ENCODE results near the gene FAM170B. TPM values are rescaled to one million over a fixed set of nuclear protein-coding genes. Genes with fewer than 3 reads are reported as not detected.

Gene FAM170B
- total and polyA plus RNA-seq, 3 experiments from 2014 or later: not detected

- no peak overlapping the region for H3K27ac ChIP-seq (ENCODE audit: low read depth, low read length)
- Mint-ChIP-seq H3K27ac (no peak overlapping the region), H3K9me3 (peaks cover 3 to 14% (median 12%) of the 10 kb centered on the region in 5 donors), H3K27me3 (peaks cover 0 to 3% of the 10 kb centered on the region in 2 donors), H3K4me3 (no peak overlapping the region), H3K4me1 (no peaks in the 10 kb centered on the region), H3K36me3 (peaks cover 0 to 13% (median 0%) of the 10 kb centered on the region in 3 donors)
- no peaks in the 10 kb centered on the region for H3K4me1 ChIP-seq (ENCODE audit: insufficient read depth, low read length)
- no peak overlapping the region for H3K4me3 ChIP-seq (ENCODE audit: low read length)
- POLR2A ChIA-PET: no interaction called here
- DNase-seq: no peak
- no peaks in the 10 kb centered on the region for H3K27me3 ChIP-seq (ENCODE audit: insufficient read depth, low read length, poor library complexity, severe bottlenecking)
- no peaks in the 10 kb centered on the region for H3K36me3 ChIP-seq (ENCODE audit: insufficient read depth, low read length)
- no peaks in the 10 kb centered on the region for H3K9me3 ChIP-seq (ENCODE audit: low read length)
- CTCF ChIA-PET: no interaction called here
Measured at GRCh38 chr10:49086889-49087288, 46.9 kb downstream of the FAM170B start.

GRCh38 chr10:49083261-49083660, 50.6 kb downstream of the FAM170B start:
- no peak overlapping the region for H3K27ac Mint-ChIP-seq
- H3K36me3 ChIP-seq (ENCODE audit: insufficient read depth, low read length): no peaks in the 10 kb centered on the region
- H3K36me3 Mint-ChIP-seq: peaks cover 0 to 13% (median 0%) of the 10 kb centered on the region in 3 donors
- no peak for DNase-seq
- no peak overlapping the region for H3K4me3 Mint-ChIP-seq
- no peak overlapping the region for H3K4me3 ChIP-seq (ENCODE audit: low read length)
- ChIA-PET POLR2A (no interaction called here), CTCF (interaction anchor here (1.7 kb wide), 1 partner anchor 10 kb away, joined by 3 read pairs; no protein-coding TSS in a partner anchor)
- no peaks in the 10 kb centered on the region for H3K4me1 ChIP-seq (ENCODE audit: insufficient read depth, low read length)
- H3K4me1 Mint-ChIP-seq: no peaks in the 10 kb centered on the region
- no peaks in the 10 kb centered on the region for H3K27me3 Mint-ChIP-seq
- H3K27ac ChIP-seq (ENCODE audit: low read depth, low read length): no peak overlapping the region
- no peaks in the 10 kb centered on the region for H3K27me3 ChIP-seq (ENCODE audit: insufficient read depth, low read length, poor library complexity, severe bottlenecking)
- H3K9me3 ChIP-seq (ENCODE audit: low read length): no peaks in the 10 kb centered on the region
- H3K9me3 Mint-ChIP-seq: peaks cover 3 to 14% (median 12%) of the 10 kb centered on the region in 5 donors

GRCh38 chr10:49082766-49083165, 51.1 kb downstream of the FAM170B start:
- CTCF ChIA-PET: interaction anchor here (1.7 kb wide), 1 partner anchor 11 kb away, joined by 3 read pairs; no protein-coding TSS in a partner anchor

GRCh38 chr10:49081547-49082275, 52.1 kb downstream of the FAM170B start:
- Histone ChIP-seq H3K27me3 (ENCODE audit: insufficient read depth, low read length, poor library complexity, severe bottlenecking) (no peaks in the 10 kb centered on the region), H3K4me3 (ENCODE audit: low read length) (no peak overlapping the region), H3K27ac (ENCODE audit: low read depth, low read length) (no peak overlapping the region), H3K36me3 (ENCODE audit: insufficient read depth, low read length) (no peaks in the 10 kb centered on the region), H3K4me1 (ENCODE audit: insufficient read depth, low read length) (no peaks in the 10 kb centered on the region), H3K9me3 (ENCODE audit: low read length) (no peaks in the 10 kb centered on the region)
- H3K36me3 Mint-ChIP-seq: peaks cover 0 to 4% (median 0%) of the 10 kb centered on the region in 3 donors
- peaks cover 0 to 4% of the 10 kb centered on the region in 2 donors for H3K27me3 Mint-ChIP-seq
- ChIA-PET CTCF (no interaction called here), POLR2A (no interaction called here)
- H3K27ac Mint-ChIP-seq: no peak overlapping the region
- peaks cover 0 to 5% (median 5%) of the 10 kb centered on the region in 5 donors for H3K9me3 Mint-ChIP-seq
- no peak for DNase-seq
- no peak overlapping the region for H3K4me3 Mint-ChIP-seq
- H3K4me1 Mint-ChIP-seq: no peaks in the 10 kb centered on the region

More at GRCh38 chr10:49082766-49083165, 51.1 kb downstream of the FAM170B start:
- H3K9me3 ChIP-seq (ENCODE audit: low read length): no peaks in the 10 kb centered on the region
- Mint-ChIP-seq H3K27ac (no peak overlapping the region), H3K4me3 (no peak overlapping the region), H3K9me3 (peaks cover 3 to 14% (median 12%) of the 10 kb centered on the region in 5 donors), H3K27me3 (no peaks in the 10 kb centered on the region), H3K4me1 (no peaks in the 10 kb centered on the region), H3K36me3 (peaks cover 0 to 13% (median 0%) of the 10 kb centered on the region in 3 donors)
- POLR2A ChIA-PET: no interaction called here
- H3K4me3 ChIP-seq (ENCODE audit: low read length): no peak overlapping the region
- H3K27me3 ChIP-seq (ENCODE audit: insufficient read depth, low read length, poor library complexity, severe bottlenecking): no peaks in the 10 kb centered on the region
- no peaks in the 10 kb centered on the region for H3K4me1 ChIP-seq (ENCODE audit: insufficient read depth, low read length)
- no peaks in the 10 kb centered on the region for H3K36me3 ChIP-seq (ENCODE audit: insufficient read depth, low read length)
- no peak for DNase-seq
- no peak overlapping the region for H3K27ac ChIP-seq (ENCODE audit: low read depth, low read length)

Other genes starting within 250 kb of the FAM170B start
- not detected for gene LRRC18, start 194.2 kb downstream of the FAM170B start, total RNA-seq
- gene LRRC18, start 194.2 kb downstream of the FAM170B start, polyA plus RNA-seq: not detected
- under 1 TPM; 0.07 to 0.09 TPM for gene VSTM4, start 18.5 kb downstream of the FAM170B start, total RNA-seq
- not detected for gene VSTM4, start 18.5 kb downstream of the FAM170B start, polyA plus RNA-seq
- 10 to 100 TPM; 58.0 to 60.2 TPM for gene TMEM273, start 54.4 kb upstream of the FAM170B start, total RNA-seq
- 51.7 TPM for gene TMEM273, start 54.4 kb upstream of the FAM170B start, polyA plus RNA-seq
- gene C10orf71, start 165.1 kb upstream of the FAM170B start, total RNA-seq: not detected
- gene C10orf71, start 165.1 kb upstream of the FAM170B start, polyA plus RNA-seq: not detected